Measurements from ENCODE around the gene ATXN10. TPM values are rescaled to one million over a fixed set of nuclear protein-coding genes. Genes with fewer than 3 reads are reported as not detected.

The ATXN10 gene
- polyA plus RNA-seq, 3 donors, result 60.1 to 106 (median 92.4) TPM

DNA sequence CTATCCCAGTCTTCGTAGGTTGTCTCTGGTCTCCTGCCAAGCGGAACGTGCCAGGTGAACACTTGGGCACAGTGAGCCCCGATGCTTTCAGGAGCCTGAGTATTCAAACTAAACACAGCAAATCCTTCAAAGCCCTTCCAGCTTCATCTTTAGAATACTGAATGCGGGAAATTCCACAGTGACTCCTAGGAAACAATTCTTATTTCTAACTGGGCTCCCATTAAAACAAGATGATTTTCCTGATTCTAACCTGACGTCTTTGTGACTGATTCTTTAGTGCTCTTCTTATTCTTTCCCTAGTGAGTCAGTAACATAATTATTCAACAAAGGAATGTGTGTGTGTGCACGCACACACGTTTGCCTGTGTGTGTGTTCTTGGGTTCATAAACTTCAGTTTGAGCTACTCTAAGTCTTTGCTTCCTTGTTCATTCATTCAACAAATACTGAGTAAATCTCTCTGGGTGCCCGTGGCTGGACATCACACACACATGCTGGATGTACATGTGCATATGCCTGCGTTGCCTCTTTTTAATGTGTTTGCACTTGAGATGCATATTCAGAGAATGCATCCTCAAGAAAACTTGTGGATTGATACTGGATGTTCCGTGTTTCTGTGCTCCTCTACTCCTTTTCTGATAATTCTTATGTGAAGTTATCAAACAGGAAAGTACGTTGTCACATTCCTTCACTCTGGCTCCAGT, 170.8 kb downstream of the ATXN10 start:
- intact Hi-C loops (cut with micrococcal nuclease), result no loop called here
- H3K4me1 ChIP-seq (ENCODE audit: control insufficient read depth in 1 of 2, insufficient read depth in 2 of 2, low read length in 2 of 2), result no peaks in the 10 kb centered on the region
- Mint-ChIP-seq H3K4me1 (peaks cover 13% of the 10 kb centered on the region), H3K9me3 (no peaks in the 10 kb centered on the region), H3K27me3 (ENCODE audit: low read depth in 3 of 3) (no peaks in the 10 kb centered on the region), H3K36me3 (peaks cover 59% of the 10 kb centered on the region in 2 donors), H3K27ac (no peak overlapping the region), H3K4me3 (no peak overlapping the region)
- no peak overlapping the region for H3K27ac ChIP-seq (ENCODE audit: low read depth in 1 of 2, low read length in 2 of 2)
- WGBS (ENCODE audit: insufficient coverage), result 94% methylated on average over 5 of the region's 12 CpGs
- no peak overlapping the region for H3K9ac ChIP-seq (ENCODE audit: insufficient read depth, low read length, poor library complexity, severe bottlenecking)
- H3K36me3 ChIP-seq (replicated peaks in 1 of 2; ENCODE audit: control insufficient read depth in 1 of 2, insufficient read depth in 2 of 2, low read length in 2 of 2), result peaks cover 8 to 66% of the 10 kb centered on the region in 2 donors
- H3K4me2 ChIP-seq (replicated peaks; ENCODE audit: extremely low read depth, low read length, poor library complexity, severe bottlenecking), result no peak overlapping the region
- no peak overlapping the region for H3K4me3 ChIP-seq (replicated peaks in 1 of 3; ENCODE audit: low read depth in 2 of 3, low read length in 3 of 3)
- no peaks in the 10 kb centered on the region for H3K79me2 ChIP-seq (ENCODE audit: insufficient read depth, low read length)
- no peak for DNase-seq
- no peaks in the 10 kb centered on the region for H4K20me1 ChIP-seq (ENCODE audit: insufficient read depth, low read length)
- no peaks in the 10 kb centered on the region for H3K9me3 ChIP-seq (replicated peaks in 1 of 2; ENCODE audit: control insufficient read depth in 1 of 2, insufficient read depth in 1 of 2, low read length in 2 of 2)
- no peaks in the 10 kb centered on the region for H3K27me3 ChIP-seq (ENCODE audit: control insufficient read depth in 2 of 2, insufficient read depth in 2 of 2, low read length in 2 of 2)
- TF ChIP-seq, protein P1, sequence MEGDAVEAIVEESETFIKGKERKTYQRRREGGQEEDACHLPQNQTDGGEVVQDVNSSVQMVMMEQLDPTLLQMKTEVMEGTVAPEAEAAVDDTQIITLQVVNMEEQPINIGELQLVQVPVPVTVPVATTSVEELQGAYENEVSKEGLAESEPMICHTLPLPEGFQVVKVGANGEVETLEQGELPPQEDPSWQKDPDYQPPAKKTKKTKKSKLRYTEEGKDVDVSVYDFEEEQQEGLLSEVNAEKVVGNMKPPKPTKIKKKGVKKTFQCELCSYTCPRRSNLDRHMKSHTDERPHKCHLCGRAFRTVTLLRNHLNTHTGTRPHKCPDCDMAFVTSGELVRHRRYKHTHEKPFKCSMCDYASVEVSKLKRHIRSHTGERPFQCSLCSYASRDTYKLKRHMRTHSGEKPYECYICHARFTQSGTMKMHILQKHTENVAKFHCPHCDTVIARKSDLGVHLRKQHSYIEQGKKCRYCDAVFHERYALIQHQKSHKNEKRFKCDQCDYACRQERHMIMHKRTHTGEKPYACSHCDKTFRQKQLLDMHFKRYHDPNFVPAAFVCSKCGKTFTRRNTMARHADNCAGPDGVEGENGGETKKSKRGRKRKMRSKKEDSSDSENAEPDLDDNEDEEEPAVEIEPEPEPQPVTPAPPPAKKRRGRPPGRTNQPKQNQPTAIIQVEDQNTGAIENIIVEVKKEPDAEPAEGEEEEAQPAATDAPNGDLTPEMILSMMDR (IDR thresholded peaks at IDR 0.05), result no peak
- H2AFZ ChIP-seq (ENCODE audit: insufficient read depth, low read depth, low read length, poor library complexity, severe bottlenecking), result no peak overlapping the region

DNA sequence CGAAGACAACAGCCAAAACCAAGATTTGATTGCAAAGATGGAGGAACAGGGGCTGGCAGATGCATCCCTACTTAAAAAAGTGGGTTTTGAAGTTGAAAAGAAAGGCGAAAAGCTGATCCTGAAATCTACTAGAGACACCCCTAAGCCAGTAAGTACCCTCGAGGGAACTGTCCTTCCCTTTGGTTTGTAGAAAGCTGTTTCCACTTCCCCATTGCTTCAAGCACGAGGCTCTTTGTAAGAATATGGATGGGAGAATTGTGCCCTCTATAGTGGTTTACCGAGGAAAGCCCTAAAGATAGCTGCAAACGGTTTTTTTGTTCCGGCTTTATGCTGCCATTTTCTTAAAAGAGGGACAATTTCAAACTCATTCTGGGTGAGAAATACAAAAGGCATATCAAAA, 171.4 kb downstream of the ATXN10 start:
- Histone ChIP-seq H3K27me3 (ENCODE audit: control insufficient read depth in 2 of 2, insufficient read depth in 2 of 2, low read length in 2 of 2) (no peaks in the 10 kb centered on the region), H3K36me3 (replicated peaks in 1 of 2; ENCODE audit: control insufficient read depth in 1 of 2, insufficient read depth in 2 of 2, low read length in 2 of 2) (peaks cover 8 to 72% of the 10 kb centered on the region in 2 donors), H3K4me1 (ENCODE audit: control insufficient read depth in 1 of 2, insufficient read depth in 2 of 2, low read length in 2 of 2) (no peaks in the 10 kb centered on the region), H3K4me3 (replicated peaks in 1 of 3; ENCODE audit: low read depth in 2 of 3, low read length in 3 of 3) (no peak overlapping the region), H3K9ac (ENCODE audit: insufficient read depth, low read length, poor library complexity, severe bottlenecking) (no peak overlapping the region), H2AFZ (ENCODE audit: insufficient read depth, low read depth, low read length, poor library complexity, severe bottlenecking) (no peak overlapping the region), H3K4me2 (replicated peaks; ENCODE audit: extremely low read depth, low read length, poor library complexity, severe bottlenecking) (no peak overlapping the region), H3K79me2 (ENCODE audit: insufficient read depth, low read length) (no peaks in the 10 kb centered on the region), H3K27ac (ENCODE audit: low read depth in 1 of 2, low read length in 2 of 2) (no peak overlapping the region), H4K20me1 (ENCODE audit: insufficient read depth, low read length) (no peaks in the 10 kb centered on the region), H3K9me3 (replicated peaks in 1 of 2; ENCODE audit: control insufficient read depth in 1 of 2, insufficient read depth in 1 of 2, low read length in 2 of 2) (no peaks in the 10 kb centered on the region)
- H3K27ac Mint-ChIP-seq, result no peak overlapping the region
- TF ChIP-seq, protein P1 (IDR thresholded peaks at IDR 0.05), result no peak
- 28% methylated on average over 3 of the region's 7 CpGs for WGBS (ENCODE audit: insufficient coverage)
- no peak overlapping the region for H3K4me3 Mint-ChIP-seq
- peaks cover 0 to 4% (median 2%) of the 10 kb centered on the region in 7 donors for H3K9me3 Mint-ChIP-seq
- intact Hi-C loops (cut with micrococcal nuclease), result no loop called here
- DNase-seq, result no peak
- H3K27me3 Mint-ChIP-seq (ENCODE audit: low read depth in 3 of 3), result peaks cover 0 to 1% (median 0%) of the 10 kb centered on the region in 3 donors
- peaks cover 13% of the 10 kb centered on the region for H3K4me1 Mint-ChIP-seq
- peaks cover 63 to 64% of the 10 kb centered on the region in 2 donors for H3K36me3 Mint-ChIP-seq

Measured in CD14-positive monocyte (primary cell).